KMS-11 (cell line): ENCODE results near the gene ANKRD13C.

Source experiments
- H2AFZ ChIP-seq: fragments of 200-600 bp; sonication (generic); 2 replicates; pipeline ENCODE4 v1.6.1; 2016; ENCODE audit warnings: antibody characterized with exemption, mixed run types, low read depth
- H3K27ac ChIP-seq: fragments of 200-600 bp; sonication (generic); 2 replicates; pipeline ENCODE4 v1.6.1; 2016; ENCODE audit warnings: mild to moderate bottlenecking, mixed run types
- H3K27me3 ChIP-seq: fragments of 200-600 bp; sonication (generic); 2 replicates; pipeline ENCODE4 v1.6.1; 2017; ENCODE audit warnings: mild to moderate bottlenecking, low read depth, mixed run types, moderate library complexity; ENCODE audit not compliant: insufficient read depth
- H3K36me3 ChIP-seq: fragments of 200-600 bp; sonication (generic); 2 replicates; pipeline ENCODE4 v1.6.1; 2017; ENCODE audit warnings: mild to moderate bottlenecking, mixed run types; ENCODE audit not compliant: insufficient read depth
- H3K4me1 ChIP-seq: fragments of 200-600 bp; sonication (generic); 2 replicates; pipeline ENCODE4 v1.6.1; 2016; ENCODE audit warnings: mild to moderate bottlenecking, low read depth, mixed run types; ENCODE audit not compliant: poor library complexity, severe bottlenecking
- H3K4me2 ChIP-seq: fragments of 200-600 bp; sonication (generic); 2 replicates; pipeline ENCODE4 v1.7.0; 2016; ENCODE audit warnings: mild to moderate bottlenecking, mixed run types
- H3K4me3 ChIP-seq: fragments of 200-600 bp; sonication (generic); IDR thresholded peaks from 2 replicates; pipeline ENCODE4 v1.6.1; 2017; ENCODE audit warnings: low read depth, low read length, mixed read lengths; ENCODE audit not compliant: insufficient read depth
- H3K79me2 ChIP-seq: fragments of 200-600 bp; sonication (generic); 2 replicates; pipeline ENCODE4 v1.6.1; 2016; ENCODE audit warnings: low read depth, mixed run types; ENCODE audit not compliant: insufficient read depth
- H3K9ac ChIP-seq: fragments of 200-600 bp; sonication (generic); 2 replicates; pipeline ENCODE4 v1.6.1; 2016; ENCODE audit warnings: mild to moderate bottlenecking, mixed run types
- H4K20me1 ChIP-seq: fragments of 200-600 bp; sonication (generic); 2 replicates; pipeline ENCODE4 v1.6.1; 2016; ENCODE audit warnings: mild to moderate bottlenecking, mixed run types; ENCODE audit not compliant: insufficient read depth
- CTCF ChIP-seq: fragments of 200-600 bp; sonication (generic); conservative IDR thresholded peaks from 2 replicates; pipeline ENCODE4 v1.6.1; 2017; ENCODE audit warnings: low read depth, mild to moderate bottlenecking, antibody characterized with exemption, low read length, moderate library complexity, mixed read lengths

Gene ANKRD13C

GRCh38 chr1:70354332-70355110 is at the start of gene ANKRD13C:
Gene ANKRD13C (minus strand): TSS chr1:70354722. CDS start chr1:70354408, 314 bp downstream.
- Histone ChIP-seq H3K9ac (peak within 1 kb of the TSS; percentile 94), H3K79me2 (peaks cover 52% of the 10 kb centered on the region), H3K27me3 (no peaks in the 10 kb centered on the region), H3K4me1 (peaks cover 59% of the 10 kb centered on the region), H2AFZ (peak within 1 kb of the TSS; percentile 81), H3K27ac (peak within 1 kb of the TSS; percentile 98), H3K36me3 (no peaks in the 10 kb centered on the region), H3K4me3 (peak within 1 kb of the TSS; percentile 55), H4K20me1 (no peaks in the 10 kb centered on the region), H3K4me2 (peak within 1 kb of the TSS; percentile 57)
- TF ChIP-seq CTCF: no peak

- no peak overlapping the region for H3K4me2 ChIP-seq
- H3K4me3 ChIP-seq: no peak overlapping the region
- no peak for TF ChIP-seq CTCF
- H3K27me3 ChIP-seq: no peaks in the 10 kb centered on the region
- H2AFZ ChIP-seq: no peak overlapping the region
- H3K27ac ChIP-seq: no peak overlapping the region
- H3K36me3 ChIP-seq: no peaks in the 10 kb centered on the region
- H3K9ac ChIP-seq: no peak overlapping the region
- no peaks in the 10 kb centered on the region for H3K4me1 ChIP-seq
- no peaks in the 10 kb centered on the region for H4K20me1 ChIP-seq
- H3K79me2 ChIP-seq: no peaks in the 10 kb centered on the region
These were observed 49.2 kb upstream of the ANKRD13C start for GRCh38 chr1:70403759-70404158.

GRCh38 chr1:70401974-70402373 is 47.5 kb upstream of the ANKRD13C start:
- H2AFZ ChIP-seq: no peak overlapping the region
- H4K20me1 ChIP-seq: no peaks in the 10 kb centered on the region
- no peaks in the 10 kb centered on the region for H3K36me3 ChIP-seq
- no peak overlapping the region for H3K9ac ChIP-seq
- H3K4me2 ChIP-seq: no peak overlapping the region
- no peak overlapping the region for H3K4me3 ChIP-seq
- H3K4me1 ChIP-seq: no peaks in the 10 kb centered on the region
- no peaks in the 10 kb centered on the region for H3K79me2 ChIP-seq
- no peak overlapping the region for H3K27ac ChIP-seq
- H3K27me3 ChIP-seq: no peaks in the 10 kb centered on the region
- no peak for TF ChIP-seq CTCF

- Histone ChIP-seq H3K4me1 (no peaks in the 10 kb centered on the region), H3K36me3 (no peaks in the 10 kb centered on the region), H4K20me1 (no peaks in the 10 kb centered on the region), H3K27me3 (no peaks in the 10 kb centered on the region), H3K4me2 (no peak overlapping the region), H3K9ac (no peak overlapping the region), H2AFZ (no peak overlapping the region), H3K79me2 (no peaks in the 10 kb centered on the region), H3K4me3 (no peak overlapping the region), H3K27ac (no peak overlapping the region)
- TF ChIP-seq CTCF: no peak
These were observed 45.8 kb upstream of the ANKRD13C start for GRCh38 chr1:70400335-70400734.
